MM.1S (cell line): ENCODE results near the gene PIGS.

Experiments used
- DNase-seq: peaks from one replicate; pipeline ENCODE4 v3.0.0-alpha.2; 2015
- H2AFZ ChIP-seq: fragments of 300-600 bp; sonication (generic); 2 replicates; pipeline ENCODE4 v1.6.0; 2016; ENCODE audit warnings: antibody characterized with exemption, low read length
- H3F3A ChIP-seq: fragments of 300-600 bp; sonication (generic); 2 replicates; pipeline ENCODE4 v1.6.1; 2016; ENCODE audit warnings: mild to moderate bottlenecking, antibody characterized with exemption, low read length, moderate library complexity, mixed read lengths; ENCODE audit not compliant: insufficient read depth
- H3K27ac ChIP-seq: fragments of 300-600 bp; sonication (generic); 2 replicates; pipeline ENCODE4 v1.5.1; 2016; ENCODE audit warnings: mild to moderate bottlenecking, low read length
- H3K27me3 ChIP-seq: fragments of 300-600 bp; sonication (generic); replicated peaks from 2 replicates; pipeline ENCODE4 v1.6.0; 2016; ENCODE audit warnings: low read length; ENCODE audit not compliant: insufficient read depth
- H3K36me3 ChIP-seq: fragments of 300-600 bp; sonication (generic); replicated peaks from 2 replicates; pipeline ENCODE4 v1.6.1; 2016; ENCODE audit warnings: mild to moderate bottlenecking, low read length, mixed read lengths; ENCODE audit not compliant: insufficient read depth
- H3K4me1 ChIP-seq: fragments of 300-600 bp; sonication (generic); 2 replicates; pipeline ENCODE4 v1.6.1; 2016; ENCODE audit warnings: low read length, mixed read lengths
- H3K4me2 ChIP-seq: fragments of 300-600 bp; sonication (generic); 2 replicates; pipeline ENCODE4 v1.6.0; 2016; ENCODE audit warnings: low read depth, low read length
- H3K4me3 ChIP-seq: fragments of 300-600 bp; sonication (generic); 2 replicates; pipeline ENCODE4 v1.5.1; 2016; ENCODE audit warnings: low read length, mixed read lengths
- H3K79me2 ChIP-seq: fragments of 300-600 bp; sonication (generic); 2 replicates; pipeline ENCODE4 v1.6.1; 2016; ENCODE audit warnings: mixed run types, low read length, mixed read lengths
- H3K9ac ChIP-seq: fragments of 300-600 bp; sonication (generic); 2 replicates; pipeline ENCODE4 v1.6.1; 2016; ENCODE audit warnings: low read length, mixed read lengths
- H3K9me2 ChIP-seq: fragments of 300-600 bp; sonication (generic); replicated peaks from 2 replicates; pipeline ENCODE4 v1.6.1; 2016; ENCODE audit warnings: mild to moderate bottlenecking, low read length, mixed read lengths; ENCODE audit not compliant: insufficient read depth
- H3K9me3 ChIP-seq: fragments of 300-600 bp; sonication (generic); replicated peaks from 2 replicates; pipeline ENCODE4 v1.6.1; 2016; ENCODE audit warnings: mild to moderate bottlenecking, low read length, mixed read lengths; ENCODE audit not compliant: insufficient read depth
- H4K20me1 ChIP-seq: fragments of 300-600 bp; sonication (generic); 2 replicates; pipeline ENCODE4 v1.6.1; 2016; ENCODE audit warnings: mild to moderate bottlenecking, low read length, moderate library complexity, mixed read lengths; ENCODE audit not compliant: insufficient read depth
- EZH2 ChIP-seq: fragments of 300-600 bp; sonication (generic); optimal IDR thresholded peaks from 2 replicates; pipeline ENCODE3; 2017; ENCODE audit warnings: low read depth, mild to moderate bottlenecking, antibody characterized with exemption, low read length, mixed read lengths
- EZH2phosphoT487 ChIP-seq: fragments of 300-600 bp; sonication (generic); IDR thresholded peaks from 2 replicates; pipeline ENCODE4 v1.6.1; 2018; ENCODE audit warnings: antibody characterized with exemption, low read length
- TF ChIP-seq, protein P1 (sequence below): fragments of 300-600 bp; sonication (generic); IDR thresholded peaks from 2 replicates; pipeline ENCODE4 v1.5.1; 2016; ENCODE audit warnings: antibody characterized with exemption, low read length, mixed read lengths

The PIGS gene

DNA sequence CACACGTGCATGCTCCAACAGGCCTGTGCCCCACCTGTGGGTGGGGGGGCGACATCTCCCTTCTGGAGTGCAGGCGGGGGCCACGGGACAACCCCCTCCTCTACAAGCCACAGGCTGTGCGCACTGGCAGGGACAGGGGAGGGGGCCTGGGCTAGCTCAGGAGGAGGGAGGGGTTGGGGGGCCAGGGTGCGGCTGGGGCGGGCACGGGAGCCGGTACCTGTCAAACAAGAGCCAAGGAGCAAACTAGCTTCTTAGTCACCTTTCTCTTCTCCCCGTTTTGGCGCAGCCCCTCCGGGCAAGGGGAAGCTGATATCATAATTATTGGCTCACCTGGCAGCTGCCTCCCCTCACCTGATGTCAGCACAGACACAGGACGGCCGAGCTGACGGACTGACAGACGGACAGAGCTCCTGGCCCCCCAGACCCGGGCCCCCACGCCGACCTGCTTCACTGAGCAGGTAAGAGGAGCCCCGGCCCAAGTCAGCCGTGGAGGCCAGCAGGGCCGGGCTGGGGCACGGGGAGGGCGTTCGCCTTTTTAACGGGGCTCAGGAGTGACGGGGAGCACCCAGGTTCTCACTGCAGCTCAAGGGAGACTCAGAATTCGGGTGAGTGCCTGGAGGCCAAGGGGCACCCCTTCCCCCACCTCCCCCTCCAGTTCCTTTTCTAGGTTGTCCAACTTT lies 65.2 kb downstream of the PIGS start, which contains the start of gene FOXN1:
TSS of gene FOXN1 (plus strand) at position 363 of the 680 bp plus-strand sequence. CDS start 17,622 bp downstream, outside the sequence.
- no peak within 1 kb of the TSS for H3K27ac ChIP-seq
- H3K9ac ChIP-seq = no peak within 1 kb of the TSS
- H3K9me3 ChIP-seq = no peaks in the 10 kb centered on the region
- no peaks in the 10 kb centered on the region for H3K79me2 ChIP-seq
- no peaks in the 10 kb centered on the region for H3K9me2 ChIP-seq
- no peak within 1 kb of the TSS for H3K4me2 ChIP-seq
- no peak within 1 kb of the TSS for H3K4me3 ChIP-seq
- H4K20me1 ChIP-seq = no peaks in the 10 kb centered on the region
- H3K36me3 ChIP-seq = no peaks in the 10 kb centered on the region
- H2AFZ ChIP-seq = no peak within 1 kb of the TSS
- no peak for DNase-seq
- H3K27me3 ChIP-seq = peaks cover 94% of the 10 kb centered on the region
- TF ChIP-seq EZH2 = no peak
- TF ChIP-seq EZH2phosphoT487 = no peak
- TF ChIP-seq, protein P1, sequence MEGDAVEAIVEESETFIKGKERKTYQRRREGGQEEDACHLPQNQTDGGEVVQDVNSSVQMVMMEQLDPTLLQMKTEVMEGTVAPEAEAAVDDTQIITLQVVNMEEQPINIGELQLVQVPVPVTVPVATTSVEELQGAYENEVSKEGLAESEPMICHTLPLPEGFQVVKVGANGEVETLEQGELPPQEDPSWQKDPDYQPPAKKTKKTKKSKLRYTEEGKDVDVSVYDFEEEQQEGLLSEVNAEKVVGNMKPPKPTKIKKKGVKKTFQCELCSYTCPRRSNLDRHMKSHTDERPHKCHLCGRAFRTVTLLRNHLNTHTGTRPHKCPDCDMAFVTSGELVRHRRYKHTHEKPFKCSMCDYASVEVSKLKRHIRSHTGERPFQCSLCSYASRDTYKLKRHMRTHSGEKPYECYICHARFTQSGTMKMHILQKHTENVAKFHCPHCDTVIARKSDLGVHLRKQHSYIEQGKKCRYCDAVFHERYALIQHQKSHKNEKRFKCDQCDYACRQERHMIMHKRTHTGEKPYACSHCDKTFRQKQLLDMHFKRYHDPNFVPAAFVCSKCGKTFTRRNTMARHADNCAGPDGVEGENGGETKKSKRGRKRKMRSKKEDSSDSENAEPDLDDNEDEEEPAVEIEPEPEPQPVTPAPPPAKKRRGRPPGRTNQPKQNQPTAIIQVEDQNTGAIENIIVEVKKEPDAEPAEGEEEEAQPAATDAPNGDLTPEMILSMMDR = no peak
- H3K4me1 ChIP-seq = no peaks in the 10 kb centered on the region
- H3F3A ChIP-seq = no peaks in the 10 kb centered on the region

DNA sequence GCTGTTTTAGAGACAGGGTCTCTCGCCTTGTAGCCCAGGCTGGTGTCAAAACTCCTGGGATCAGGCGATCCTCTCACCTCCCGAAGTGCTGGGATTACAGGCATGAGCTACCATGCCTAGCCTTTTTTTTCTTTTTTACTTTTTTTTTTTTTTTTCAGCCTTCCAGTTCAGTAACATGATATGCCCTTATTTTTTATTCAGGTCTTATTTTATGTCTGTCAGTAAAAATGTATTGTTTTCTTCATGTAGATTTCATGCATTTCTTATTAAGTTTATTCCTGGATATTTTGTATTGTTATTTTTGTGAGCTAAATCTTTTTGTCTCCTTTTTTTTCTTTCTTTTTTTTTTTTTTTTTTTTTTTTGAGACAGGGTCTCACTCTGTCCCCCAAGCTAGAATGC lies 67.9 kb downstream of the PIGS start:
- Histone ChIP-seq H3K27ac (no peak overlapping the region), H3K4me3 (no peak overlapping the region), H3K27me3 (peaks cover 90% of the 10 kb centered on the region), H2AFZ (no peak overlapping the region), H4K20me1 (no peaks in the 10 kb centered on the region), H3K4me2 (no peak overlapping the region), H3K36me3 (no peaks in the 10 kb centered on the region), H3K9me2 (no peaks in the 10 kb centered on the region), H3K9me3 (no peaks in the 10 kb centered on the region), H3K9ac (no peak overlapping the region), H3K4me1 (no peaks in the 10 kb centered on the region), H3K79me2 (no peaks in the 10 kb centered on the region), H3F3A (no peaks in the 10 kb centered on the region)
- TF ChIP-seq, protein P1 = no peak
- TF ChIP-seq EZH2 = no peak
- TF ChIP-seq EZH2phosphoT487 = no peak
- DNase-seq = no peak
